NCI-H226 (cell line): ENCODE results near the gene PSMB7.
A peak's percentile ranks its signal among the peaks of the same experiment; 100 is the strongest.

Experiments used
- DNase-seq: peaks from one replicate; pipeline ENCODE4 v3.0.0-alpha.2; 2015

The PSMB7 gene

DNA sequence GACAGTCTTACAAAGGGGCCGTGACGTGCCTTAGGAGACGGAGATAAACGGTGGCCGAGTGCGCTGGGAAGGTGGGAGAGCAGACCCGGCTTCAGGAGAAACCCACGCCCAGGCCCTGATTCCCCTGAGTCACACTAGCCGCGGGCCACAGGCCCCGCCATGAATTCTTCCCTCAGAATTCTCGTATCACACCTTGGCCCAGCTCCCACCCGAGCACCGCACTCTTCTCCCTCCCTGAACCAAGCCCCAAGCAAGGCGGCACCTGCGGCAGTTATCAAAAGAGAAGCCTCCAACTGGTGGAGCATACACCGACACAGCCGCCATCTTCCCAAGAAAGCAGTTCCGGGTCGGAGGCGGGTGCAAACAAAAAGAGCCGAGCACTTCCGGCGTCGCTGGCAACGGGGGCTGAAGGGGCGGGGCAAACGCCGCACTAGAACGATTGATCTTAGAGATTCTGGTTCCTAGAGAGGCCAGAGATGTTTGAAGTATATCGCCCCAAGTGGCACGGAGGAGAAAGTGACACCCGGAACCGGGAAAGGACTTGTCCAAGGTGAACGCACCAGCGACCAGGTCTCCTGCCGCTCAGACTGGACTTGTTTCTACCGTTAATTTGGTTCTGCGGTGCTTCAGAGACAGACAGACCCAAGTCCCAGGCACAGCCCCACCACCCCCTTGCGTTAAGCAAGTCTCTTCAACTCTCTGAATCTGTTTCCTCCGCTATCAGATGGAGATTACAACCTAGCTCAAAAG, at the start of gene PSMB7:
TSS of gene PSMB7 (minus strand) at position 341 of the 750 bp plus-strand sequence. CDS start at position 324, 17 bp downstream.
- peak; percentile 82 for DNase-seq

DNA sequence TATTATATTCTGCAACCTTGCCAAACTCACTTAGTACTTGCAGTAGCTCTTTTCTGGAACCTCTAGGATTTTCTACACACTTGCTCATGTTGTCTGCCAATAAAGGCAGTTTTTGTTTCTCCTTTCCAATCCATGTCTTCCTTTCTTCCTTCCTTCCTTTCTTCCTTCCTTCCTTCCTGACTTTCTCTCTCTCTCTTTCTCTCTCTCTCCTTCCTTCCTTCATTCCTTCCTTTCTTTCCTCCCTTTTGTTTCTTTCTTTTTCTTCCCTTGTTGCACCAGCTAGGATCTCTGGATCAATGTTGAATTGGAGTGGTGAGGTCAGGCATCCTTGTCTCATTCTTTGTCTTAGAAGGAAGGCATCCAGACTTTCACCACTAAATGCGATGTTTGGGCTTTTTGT, 47.5 kb upstream of the PSMB7 start:
- DNase-seq, result no peak

DNA sequence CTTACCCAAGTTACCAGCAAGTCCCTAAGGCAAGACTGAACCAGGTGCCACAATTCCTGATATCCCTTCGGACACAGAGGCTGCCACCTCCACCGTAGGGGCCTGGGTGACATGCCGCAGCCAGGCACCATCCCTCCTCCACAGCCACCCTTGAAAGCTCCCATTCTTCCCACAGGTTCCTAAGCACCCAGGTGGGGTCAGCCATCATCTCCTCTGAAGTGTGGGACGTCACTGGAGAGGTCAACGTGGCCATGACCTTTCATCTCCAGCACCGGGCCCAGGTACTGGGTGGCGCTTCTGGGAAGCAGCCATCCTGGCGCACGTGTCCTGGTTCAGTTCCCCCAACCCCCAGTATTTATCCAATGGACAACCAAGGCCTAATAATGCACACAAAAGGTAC, 43.2 kb upstream of the PSMB7 start:
- DNase-seq, result no peak

DNA sequence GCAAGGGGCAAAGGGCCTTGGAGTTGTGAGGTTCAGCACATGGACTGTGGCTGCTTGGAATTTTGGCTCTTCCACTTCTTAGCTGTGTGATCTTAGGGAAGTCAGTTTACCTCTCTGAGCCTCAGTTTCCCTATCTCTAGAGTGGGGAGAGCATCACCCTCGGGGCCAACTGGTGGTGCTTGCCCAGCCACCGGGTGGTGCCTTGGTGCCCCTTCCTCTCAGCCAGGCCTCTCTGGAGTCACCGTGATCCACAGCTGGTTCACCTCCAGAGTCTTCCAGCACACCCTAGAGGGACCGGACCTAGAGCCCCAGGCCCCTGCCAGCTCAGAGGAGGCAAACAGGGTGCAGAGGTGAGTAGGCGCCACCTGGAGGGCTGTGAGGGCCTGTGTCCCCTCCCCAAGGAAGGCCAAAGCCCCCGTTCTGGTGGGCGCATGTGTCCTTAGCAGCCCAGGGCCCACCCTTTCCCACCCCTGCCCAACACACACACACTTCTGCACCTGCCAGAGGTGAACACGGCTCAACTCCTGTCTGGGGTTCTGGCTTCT, 42.7 kb upstream of the PSMB7 start:
- DNase-seq, result no peak

DNA sequence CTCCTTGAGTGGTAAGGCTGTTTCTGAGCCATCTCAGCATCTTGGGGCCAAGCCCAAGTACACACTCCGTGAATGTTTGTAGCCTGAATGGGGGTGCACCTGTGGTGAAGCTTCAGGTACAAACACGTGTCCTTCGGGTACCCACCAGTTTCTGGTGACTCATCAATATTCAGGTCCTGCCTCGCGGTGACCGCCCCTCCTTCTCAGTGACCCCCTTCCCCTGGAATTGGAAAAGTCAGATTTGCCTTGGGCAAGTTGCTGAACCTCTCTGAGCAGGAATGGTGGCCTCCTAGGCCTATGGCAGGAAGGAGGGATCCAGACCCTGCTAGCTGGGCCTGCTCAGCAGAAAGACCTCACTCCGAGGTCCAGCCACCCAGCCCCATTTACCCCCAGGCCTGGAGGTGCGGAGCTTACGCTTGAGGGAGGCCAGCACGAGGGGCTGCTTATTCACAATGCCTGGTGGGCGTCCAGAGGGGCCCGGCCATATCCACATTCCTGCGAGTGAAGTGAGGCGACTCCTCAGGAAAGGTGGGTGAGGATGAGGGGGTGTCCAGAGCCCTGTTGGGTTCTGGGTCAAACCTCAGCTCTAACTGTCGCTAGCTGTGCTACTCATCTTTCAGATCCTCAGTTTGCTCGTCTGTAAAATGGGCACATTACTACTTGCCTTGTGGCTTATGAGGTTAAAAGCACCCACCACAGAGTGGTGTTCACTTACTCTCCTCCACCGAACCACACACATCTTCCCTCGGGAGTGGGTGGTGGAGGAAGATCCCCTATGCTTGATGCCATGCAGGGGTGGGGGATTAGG, 42.0 kb upstream of the PSMB7 start:
- DNase-seq, result no peak

DNA sequence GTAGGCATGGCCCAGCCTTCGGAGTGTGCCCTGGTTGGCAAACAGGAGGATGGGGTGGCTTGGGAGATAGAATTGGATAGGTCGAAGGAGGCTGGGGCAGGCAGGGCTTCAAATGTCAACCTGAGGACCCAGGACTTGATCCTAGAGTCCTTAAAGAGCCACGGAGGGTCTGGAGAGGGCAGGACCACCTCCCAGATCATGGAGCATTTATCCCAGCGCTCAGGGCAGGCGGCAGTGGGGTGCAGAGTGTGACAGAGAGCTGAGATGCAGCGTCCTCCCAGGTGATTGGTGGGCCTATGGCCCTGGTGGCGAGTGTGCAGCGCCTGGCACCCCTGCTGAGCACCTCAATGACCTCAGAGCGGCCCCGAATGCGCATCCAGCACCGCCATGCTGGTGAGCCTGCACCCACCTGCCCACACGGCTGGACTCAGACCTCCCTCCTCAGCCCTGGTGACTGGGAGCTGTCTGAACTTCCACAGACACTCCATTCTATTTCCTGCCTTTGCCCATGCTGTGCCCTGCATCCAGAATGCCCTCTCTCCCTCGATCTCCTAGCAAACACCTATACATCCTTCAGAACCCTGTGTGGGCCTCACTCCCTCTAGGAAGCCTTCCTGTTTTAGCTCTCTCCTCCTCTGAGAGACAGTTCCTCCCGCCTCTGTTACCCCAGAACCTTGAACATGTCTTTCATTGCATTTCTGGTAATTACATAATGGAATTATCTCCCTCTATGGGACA, 41.3 kb upstream of the PSMB7 start:
- no peak for DNase-seq

DNA sequence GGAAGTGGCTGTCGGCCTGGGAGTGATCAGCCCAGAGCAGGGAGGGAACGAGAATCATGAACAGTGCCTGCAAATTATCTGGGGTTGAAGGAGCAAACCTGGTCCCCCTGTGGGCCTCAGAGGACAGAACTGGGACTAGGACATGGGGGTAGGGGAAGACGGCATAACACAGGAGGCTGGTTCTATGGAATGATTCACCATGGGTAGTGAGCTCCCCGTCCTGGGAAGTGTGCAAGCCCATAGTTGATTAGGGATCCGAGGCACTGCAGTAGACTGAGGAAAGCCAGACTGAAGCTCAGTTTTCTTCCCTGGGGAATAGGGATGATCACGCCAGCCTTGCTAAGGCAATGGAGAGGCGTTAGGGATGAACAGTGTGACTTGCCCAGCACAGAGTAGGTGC, 40.6 kb upstream of the PSMB7 start:
- DNase-seq, result no peak

DNA sequence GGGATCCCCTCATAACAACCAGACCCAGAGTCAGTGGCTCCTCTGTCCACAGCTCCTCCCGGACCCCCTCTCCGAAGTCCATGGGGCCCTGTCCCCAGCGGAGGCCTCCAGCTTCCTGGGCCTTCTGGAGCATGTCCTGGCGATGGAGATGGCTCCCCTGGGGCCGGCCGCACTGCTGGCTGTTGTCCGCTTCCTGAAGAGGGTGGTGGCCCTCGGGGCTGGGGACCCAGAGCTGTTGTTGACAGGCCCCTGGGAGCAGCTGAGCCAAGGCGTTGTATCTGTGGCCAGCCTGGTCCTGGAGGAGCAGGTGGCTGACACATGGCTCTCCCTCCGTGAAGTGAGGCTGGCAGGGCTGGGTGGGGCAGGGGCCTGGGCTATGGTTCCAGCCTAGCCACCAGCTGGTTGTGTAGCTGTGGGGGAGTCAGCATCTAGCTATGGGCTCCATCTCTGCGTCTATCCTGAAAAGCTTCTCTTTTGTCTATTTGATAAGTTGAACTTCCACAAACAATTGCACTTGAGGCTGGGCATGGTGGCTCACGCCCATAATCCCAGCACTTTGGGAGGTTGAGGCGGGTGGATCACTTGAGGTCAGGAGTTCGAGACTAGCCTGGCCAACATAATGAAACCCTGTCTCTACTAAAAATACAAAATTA, 39.7 kb upstream of the PSMB7 start:
- no peak for DNase-seq

DNA sequence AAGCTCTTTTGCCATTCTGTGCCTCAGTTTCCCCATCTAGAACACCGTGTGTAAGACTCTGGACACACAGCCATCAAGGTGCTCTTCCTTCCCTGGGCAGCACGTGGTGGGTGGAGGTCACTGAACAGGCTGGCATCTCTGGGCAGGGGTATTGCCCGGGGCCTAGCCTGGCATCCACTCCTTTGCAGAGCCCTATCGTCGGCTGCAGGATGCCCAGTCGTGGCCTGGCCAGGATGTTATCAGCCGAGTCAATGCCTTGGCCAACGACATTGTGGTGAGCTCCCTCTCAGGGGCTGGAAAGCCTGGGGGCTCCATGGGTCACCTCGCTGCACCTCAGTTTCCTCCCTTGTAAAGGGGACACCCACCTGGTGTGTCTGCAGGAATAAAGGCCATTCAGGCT, 39.1 kb upstream of the PSMB7 start:
- DNase-seq, result no peak

DNA sequence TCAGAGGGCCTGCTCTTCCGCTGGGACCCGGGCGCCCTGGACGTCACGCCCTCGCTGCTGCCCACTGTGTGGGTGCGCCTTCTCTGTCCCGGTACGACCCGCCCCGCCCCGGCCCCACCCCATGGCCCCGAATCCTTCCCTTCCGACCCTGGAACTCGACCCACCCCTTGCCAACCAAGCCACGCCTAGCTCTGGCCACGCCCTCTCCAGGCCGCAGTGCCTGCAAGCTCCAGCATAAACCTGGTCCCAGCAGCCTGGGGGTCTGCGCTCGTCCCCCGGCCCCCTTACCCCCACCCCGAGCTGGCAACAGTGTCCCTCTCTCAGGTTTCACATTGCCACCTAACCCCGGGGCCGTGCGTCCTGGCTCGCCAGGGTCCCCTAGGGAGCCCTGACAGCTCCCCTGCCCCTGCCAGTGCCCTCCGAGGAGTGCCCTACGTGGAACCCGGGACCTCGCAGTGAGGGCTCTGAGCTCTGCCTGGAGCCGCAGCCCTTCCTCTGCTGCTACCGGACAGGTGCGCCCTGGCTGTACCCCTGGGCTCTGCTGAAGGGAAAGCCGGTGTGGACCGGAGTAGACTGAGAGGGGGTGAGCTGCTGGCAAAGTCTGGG, 38.4 kb upstream of the PSMB7 start:
- peak; percentile 50 for DNase-seq

DNA sequence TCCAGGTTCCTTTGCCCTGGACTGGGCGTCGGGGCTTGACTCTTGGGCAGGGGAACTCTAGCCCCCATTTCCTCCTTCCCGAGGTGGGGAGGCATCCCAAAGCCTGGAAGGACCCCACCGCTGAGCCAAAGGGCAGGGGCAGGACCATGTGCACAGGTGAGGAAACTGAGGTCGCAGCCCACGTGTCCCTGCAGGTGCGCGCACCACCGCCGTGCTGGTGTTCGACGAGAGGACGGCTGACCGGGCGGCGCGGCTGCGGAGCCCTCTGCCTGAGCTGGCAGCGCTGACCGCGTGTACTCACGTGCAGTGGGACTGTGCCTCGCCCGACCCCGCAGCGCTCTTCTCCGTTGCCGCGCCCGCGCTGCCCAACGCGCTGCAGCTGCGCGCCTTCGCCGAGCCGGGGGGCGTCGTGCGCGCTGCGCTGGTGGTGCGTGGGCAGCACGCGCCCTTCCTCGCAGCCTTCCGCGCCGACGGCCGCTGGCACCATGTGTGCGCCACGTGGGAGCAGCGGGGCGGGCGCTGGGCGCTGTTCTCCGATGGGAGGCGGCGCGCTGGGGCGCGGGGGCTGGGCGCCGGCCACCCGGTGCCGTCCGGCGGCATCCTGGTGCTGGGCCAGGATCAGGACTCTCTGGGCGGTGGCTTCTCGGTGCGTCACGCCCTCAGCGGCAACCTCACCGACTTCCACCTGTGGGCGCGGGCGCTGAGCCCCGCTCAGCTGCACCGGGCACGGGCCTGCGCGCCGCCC, 37.8 kb upstream of the PSMB7 start:
- DNase-seq, result no peak

DNA sequence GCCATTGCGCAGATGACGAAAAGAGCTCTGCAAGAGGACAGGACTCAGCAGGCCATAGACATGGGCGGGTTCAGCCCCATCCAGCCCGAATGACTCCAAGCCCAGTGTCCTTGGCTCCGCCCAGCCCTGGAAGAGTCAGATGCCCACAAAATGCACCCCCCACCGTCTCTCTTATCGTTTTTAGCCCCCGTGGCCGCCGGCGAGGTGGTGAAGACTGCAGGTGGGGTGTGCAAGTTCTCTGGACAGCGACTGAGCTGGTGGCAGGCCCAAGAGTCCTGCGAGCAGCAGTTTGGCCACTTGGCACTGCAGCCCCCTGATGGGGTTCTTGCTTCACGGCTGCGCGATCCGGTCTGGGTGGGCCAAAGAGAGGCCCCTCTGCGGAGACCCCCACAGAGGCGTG, 37.1 kb upstream of the PSMB7 start:
- no peak for DNase-seq

DNA sequence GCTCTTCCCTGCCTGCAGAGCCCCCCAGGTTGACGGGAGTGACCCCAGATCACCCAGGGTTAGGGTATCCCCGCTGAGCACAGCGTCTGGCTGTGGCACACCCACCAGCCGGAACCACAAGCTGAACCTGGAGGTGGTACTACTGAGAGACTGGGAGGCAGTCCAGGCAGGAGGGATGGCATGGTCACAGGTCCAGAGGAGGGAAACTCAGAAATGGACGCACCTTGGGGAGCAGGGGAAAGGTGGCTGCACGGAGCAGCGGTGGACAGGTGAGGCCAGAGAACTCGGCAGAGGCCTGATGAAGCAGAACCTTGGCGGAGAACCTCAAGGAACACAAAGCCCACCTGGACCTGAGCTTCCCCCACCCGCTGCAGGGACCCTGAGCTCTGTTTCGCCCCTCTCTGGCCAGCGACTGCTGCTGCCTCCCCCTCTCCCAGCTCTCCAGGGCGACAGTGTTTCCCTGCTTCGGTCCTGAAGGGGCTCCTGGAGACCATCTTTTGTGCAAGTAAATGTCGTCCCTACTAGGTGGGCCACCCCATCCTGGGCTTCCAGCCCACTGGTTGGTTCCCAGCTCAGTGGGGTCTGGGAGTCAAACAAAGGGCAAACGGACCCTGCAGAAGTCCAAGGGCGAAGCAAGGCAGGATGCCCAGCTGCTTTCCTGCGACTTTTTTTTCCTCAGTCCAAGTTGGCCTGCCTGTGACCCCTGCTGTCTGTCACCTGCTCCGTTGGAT, 35.9 kb upstream of the PSMB7 start:
- no peak for DNase-seq

DNA sequence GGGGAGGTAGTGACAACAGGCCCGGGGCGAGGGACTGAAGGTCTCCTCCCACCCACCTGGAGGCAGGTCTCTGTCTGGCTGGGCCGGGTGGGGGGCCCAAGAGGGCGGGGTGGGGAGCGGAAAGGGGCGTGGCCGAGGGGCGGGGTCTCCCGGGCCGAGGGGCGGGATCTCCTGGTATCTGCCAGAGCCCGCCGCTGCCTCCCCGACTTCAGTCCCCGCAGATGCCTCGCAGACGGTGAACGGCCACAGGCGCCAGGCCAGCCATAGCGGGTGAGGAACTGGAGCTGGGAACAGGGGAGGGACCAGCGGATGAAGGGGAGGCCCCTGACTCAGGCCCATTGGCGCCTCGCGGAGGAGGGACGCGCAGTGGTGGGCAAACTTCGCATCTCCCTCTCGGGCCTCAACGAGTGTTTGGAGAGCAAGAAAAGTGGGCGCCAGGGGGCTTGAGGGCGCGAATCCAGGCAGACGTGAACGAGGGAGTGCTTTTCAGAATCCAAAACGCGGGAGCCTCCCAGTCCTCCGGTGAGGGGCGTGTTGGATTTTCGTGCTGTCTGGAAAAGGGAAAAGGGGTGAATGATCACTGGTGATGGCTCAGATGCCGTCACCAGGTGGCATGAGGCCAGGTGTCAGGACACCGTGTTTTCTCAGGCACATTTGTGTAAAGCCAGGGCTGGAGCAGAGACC, 35.1 kb upstream of the PSMB7 start, which contains the start of gene ADGRD2:
TSS of gene ADGRD2 (plus strand) at position 211 of the 684 bp plus-strand sequence. CDS start 1,216 bp downstream, outside the sequence.
- no peak for DNase-seq

DNA sequence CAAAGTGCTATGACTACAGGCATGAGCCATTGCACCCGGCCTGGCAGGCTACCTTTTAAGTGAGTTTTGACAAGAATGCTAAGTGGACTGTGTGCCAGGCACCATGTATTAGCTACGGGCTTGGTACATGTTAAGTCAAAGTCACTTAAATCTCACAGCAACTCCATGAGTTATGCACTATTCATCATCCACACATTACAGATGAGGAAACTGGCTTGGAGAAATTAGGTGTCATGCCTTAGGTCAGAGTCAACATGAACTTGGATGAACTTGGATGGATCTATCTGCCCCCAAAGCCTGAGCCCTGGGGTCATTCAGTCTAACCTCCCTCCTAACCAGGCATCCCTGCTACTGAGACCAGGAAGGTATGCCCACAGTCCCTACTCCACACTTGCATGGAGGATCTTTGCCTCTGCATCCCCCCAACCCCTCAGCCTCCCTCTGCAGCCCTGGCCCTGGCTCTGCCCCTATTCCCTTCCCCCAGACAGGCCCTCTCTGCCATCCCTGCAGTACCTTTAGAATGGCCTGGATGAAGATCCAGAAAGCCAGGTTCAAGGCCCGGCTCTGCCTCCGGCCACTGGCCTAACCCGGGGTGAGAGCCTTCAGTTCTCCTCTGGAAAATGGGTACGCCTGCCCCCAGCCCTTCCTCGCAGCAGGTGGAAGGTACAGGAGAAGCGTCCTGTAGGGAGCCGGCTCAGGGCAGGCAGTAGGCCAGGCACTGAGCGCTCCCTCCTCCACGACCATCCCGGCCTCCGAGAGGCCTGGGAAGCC, 34.3 kb upstream of the PSMB7 start:
- DNase-seq, result no peak

DNA sequence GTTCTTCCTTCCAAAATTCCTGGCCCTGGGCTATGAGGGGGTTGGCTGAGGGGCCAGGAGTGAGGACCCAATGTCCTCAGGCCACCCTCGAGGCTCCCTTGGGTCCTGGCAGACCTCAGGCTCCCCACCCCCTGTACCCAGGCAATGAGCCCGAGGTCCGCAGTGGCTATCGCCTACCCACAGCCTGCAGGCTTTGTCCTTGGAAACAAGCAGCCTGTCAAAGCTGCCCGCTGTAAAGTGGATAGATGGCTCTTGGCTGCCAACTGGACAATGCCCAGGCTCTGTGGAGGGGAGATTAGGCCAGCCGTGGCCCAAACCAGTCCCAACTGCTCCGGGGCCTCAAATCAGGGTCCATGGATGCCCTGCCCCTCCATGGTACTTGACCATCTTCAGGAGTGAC, 32.8 kb upstream of the PSMB7 start:
- no peak for DNase-seq

DNA sequence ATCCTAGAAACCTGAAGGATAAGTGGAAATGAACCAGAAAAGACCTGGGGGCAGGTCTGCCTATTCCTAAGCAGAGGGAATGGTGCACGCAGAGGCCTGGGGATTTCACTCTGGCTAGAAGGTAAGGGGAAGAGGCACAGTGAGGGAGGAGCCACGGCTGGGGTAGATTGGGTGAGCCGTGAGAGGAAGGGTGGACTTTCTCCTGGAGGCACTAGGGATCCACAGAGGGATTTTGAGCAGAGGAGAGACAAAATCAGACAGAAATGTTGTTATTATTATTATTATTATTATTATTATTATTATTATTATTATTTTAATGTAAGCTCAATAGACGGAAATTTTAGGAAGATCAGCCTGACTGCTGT, 32.0 kb upstream of the PSMB7 start:
- DNase-seq, result no peak

DNA sequence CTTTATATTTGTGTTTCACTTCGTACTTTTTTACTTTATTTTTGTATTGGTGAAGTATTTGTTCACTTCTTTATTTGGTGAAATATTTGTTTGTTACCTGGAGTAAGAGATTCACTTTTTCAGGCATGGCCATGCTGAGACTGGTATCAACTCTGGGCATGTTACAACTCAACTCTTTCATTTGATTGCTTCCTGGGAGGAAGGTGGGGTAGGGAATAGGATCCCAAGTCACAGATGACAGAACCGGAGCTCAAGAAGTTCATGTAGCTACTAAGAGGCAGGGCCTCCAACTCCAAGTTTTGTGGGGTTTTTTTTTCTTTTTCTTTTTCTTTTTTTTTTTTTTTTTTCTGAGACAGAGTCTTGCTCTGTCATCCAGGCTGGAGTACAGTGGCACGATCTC, 28.9 kb upstream of the PSMB7 start:
- DNase-seq, result no peak

DNA sequence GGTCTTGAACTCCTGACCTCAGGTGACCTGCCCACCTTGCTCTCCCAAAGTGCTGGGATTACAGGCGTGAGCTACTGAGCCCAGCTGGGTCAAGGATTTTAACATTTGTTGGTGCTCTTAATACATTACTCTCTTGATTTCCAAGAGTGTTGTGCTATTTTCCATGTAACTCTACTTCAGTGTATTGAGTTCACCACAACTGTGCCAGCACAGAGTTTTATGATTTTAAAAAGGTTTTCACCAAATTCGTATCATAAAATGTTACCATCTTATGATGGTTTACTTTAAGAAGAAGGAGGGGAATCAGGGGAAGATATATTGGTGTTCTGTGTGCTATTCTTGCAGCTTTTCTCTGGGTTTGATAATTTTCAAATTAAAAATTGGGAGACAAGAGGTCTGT, 28.4 kb upstream of the PSMB7 start:
- no peak for DNase-seq
